Nephron progenitor cell (in vitro differentiated cells): ENCODE data around the gene COX4I2.

Source experiments
- DNase-seq: peaks from one replicate; pipeline ENCODE4 v3.0.0; 2021
- H3K27ac Mint-ChIP-seq: 2 replicates; pipeline ENCODE4 v1.8.0; 2021; ENCODE audit warnings: mild to moderate bottlenecking, moderate library complexity, mixed read lengths
- H3K27me3 Mint-ChIP-seq: 2 replicates; pipeline ENCODE4 v1.8.0; 2021; ENCODE audit warnings: mild to moderate bottlenecking, low read depth, mixed read lengths; ENCODE audit not compliant: poor library complexity
- H3K36me3 Mint-ChIP-seq: 2 replicates; pipeline ENCODE4 v1.8.0; 2021; ENCODE audit warnings: low read depth, mixed read lengths
- H3K4me1 Mint-ChIP-seq: 2 replicates; pipeline ENCODE4 v1.8.0; 2021; ENCODE audit warnings: mixed read lengths
- H3K4me3 Mint-ChIP-seq: 2 replicates; pipeline ENCODE4 v1.8.0; 2021; ENCODE audit warnings: mild to moderate bottlenecking, moderate library complexity, mixed read lengths
- H3K9me3 Mint-ChIP-seq: 2 replicates; pipeline ENCODE4 v1.8.0; 2021; ENCODE audit warnings: mild to moderate bottlenecking, moderate library complexity, mixed read lengths
- CTCF ChIP-seq: fragments of 200-600 bp; sonication (generic); IDR thresholded peaks from 2 replicates; pipeline ENCODE4 v1.5.0; 2021; ENCODE audit warnings: antibody characterized with exemption

The COX4I2 gene

GRCh38 chr20:31671324-31671723 lies 33.6 kb downstream of the COX4I2 start:
- no peak for TF ChIP-seq CTCF
- Mint-ChIP-seq H3K4me3 (no peak overlapping the region), H3K9me3 (no peaks in the 10 kb centered on the region), H3K27me3 (no peaks in the 10 kb centered on the region), H3K36me3 (peaks cover 12% of the 10 kb centered on the region), H3K27ac (no peak overlapping the region), H3K4me1 (peaks cover 55% of the 10 kb centered on the region)
- DNase-seq, result no peak

- H3K4me1 Mint-ChIP-seq, result peaks cover 55% of the 10 kb centered on the region
- H3K27me3 Mint-ChIP-seq, result no peaks in the 10 kb centered on the region
- H3K4me3 Mint-ChIP-seq, result no peak overlapping the region
- peaks cover 5% of the 10 kb centered on the region for H3K36me3 Mint-ChIP-seq
- no peak overlapping the region for H3K27ac Mint-ChIP-seq
- H3K9me3 Mint-ChIP-seq, result no peaks in the 10 kb centered on the region
- DNase-seq, result no peak
- no peak for TF ChIP-seq CTCF
Measured at GRCh38 chr20:31673435-31673834, 35.7 kb downstream of the COX4I2 start.

- Mint-ChIP-seq H3K4me1 (peaks cover 61% of the 10 kb centered on the region), H3K4me3 (no peak overlapping the region), H3K36me3 (peaks cover 5% of the 10 kb centered on the region), H3K27ac (peak overlapping the region; percentile 76), H3K9me3 (no peaks in the 10 kb centered on the region), H3K27me3 (no peaks in the 10 kb centered on the region)
- no peak for DNase-seq
- no peak for TF ChIP-seq CTCF
Measured at GRCh38 chr20:31673943-31674463, 36.3 kb downstream of the COX4I2 start.

GRCh38 chr20:31674895-31675827 lies 37.4 kb downstream of the COX4I2 start:
- DNase-seq, result no peak
- Mint-ChIP-seq H3K9me3 (no peaks in the 10 kb centered on the region), H3K4me3 (peak overlapping the region; percentile 30), H3K4me1 (peaks cover 57% of the 10 kb centered on the region), H3K27ac (peak overlapping the region; percentile 91), H3K27me3 (no peaks in the 10 kb centered on the region), H3K36me3 (no peaks in the 10 kb centered on the region)
- no peak for TF ChIP-seq CTCF

GRCh38 chr20:31675828-31676608 lies 38.3 kb downstream of the COX4I2 start:
- H3K9me3 Mint-ChIP-seq, result no peaks in the 10 kb centered on the region
- H3K36me3 Mint-ChIP-seq, result peaks cover 6% of the 10 kb centered on the region
- H3K27me3 Mint-ChIP-seq, result no peaks in the 10 kb centered on the region
- DNase-seq, result no peak
- peaks cover 60% of the 10 kb centered on the region for H3K4me1 Mint-ChIP-seq
- peak overlapping the region; percentile 20 for H3K4me3 Mint-ChIP-seq
- no peak for TF ChIP-seq CTCF
- H3K27ac Mint-ChIP-seq, result peak overlapping the region; percentile 34
